GM12874 (cell line): ENCODE data around the gene MFN1.

ENCODE experiments used
- TF ChIP-seq, protein P1 (sequence below): IDR thresholded peaks from 2 replicates; pipeline ENCODE4 v1.5.1; 2011; ENCODE audit warnings: low read depth, mild to moderate bottlenecking, control low read depth, low read length, moderate library complexity; ENCODE audit not compliant: insufficient read depth

MFN1 gene

DNA sequence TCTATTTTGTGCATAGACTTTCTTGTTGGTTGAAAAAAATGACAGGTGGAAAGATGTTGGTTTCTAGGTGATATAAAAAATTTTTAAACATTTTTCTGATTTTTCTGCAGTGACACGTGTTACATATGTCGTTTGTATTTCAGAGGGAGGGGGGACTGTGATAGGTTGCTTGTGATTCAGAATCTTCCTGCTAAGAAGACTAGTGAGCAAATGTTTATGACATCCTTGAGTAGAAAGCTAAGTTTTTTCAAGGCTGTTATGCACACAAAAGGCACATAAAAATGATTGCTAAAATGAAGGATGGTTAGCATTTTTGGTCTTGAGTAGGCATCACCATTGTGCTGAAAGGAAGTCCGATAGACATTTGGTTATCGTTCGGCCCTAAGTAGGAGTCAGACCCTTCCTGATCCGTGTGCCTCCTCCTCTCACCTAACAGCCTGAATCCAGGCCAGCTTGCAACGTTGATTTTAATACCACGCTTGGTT lies 23.2 kb upstream of the MFN1 start:
- TF ChIP-seq, protein P1, sequence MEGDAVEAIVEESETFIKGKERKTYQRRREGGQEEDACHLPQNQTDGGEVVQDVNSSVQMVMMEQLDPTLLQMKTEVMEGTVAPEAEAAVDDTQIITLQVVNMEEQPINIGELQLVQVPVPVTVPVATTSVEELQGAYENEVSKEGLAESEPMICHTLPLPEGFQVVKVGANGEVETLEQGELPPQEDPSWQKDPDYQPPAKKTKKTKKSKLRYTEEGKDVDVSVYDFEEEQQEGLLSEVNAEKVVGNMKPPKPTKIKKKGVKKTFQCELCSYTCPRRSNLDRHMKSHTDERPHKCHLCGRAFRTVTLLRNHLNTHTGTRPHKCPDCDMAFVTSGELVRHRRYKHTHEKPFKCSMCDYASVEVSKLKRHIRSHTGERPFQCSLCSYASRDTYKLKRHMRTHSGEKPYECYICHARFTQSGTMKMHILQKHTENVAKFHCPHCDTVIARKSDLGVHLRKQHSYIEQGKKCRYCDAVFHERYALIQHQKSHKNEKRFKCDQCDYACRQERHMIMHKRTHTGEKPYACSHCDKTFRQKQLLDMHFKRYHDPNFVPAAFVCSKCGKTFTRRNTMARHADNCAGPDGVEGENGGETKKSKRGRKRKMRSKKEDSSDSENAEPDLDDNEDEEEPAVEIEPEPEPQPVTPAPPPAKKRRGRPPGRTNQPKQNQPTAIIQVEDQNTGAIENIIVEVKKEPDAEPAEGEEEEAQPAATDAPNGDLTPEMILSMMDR = no peak

DNA sequence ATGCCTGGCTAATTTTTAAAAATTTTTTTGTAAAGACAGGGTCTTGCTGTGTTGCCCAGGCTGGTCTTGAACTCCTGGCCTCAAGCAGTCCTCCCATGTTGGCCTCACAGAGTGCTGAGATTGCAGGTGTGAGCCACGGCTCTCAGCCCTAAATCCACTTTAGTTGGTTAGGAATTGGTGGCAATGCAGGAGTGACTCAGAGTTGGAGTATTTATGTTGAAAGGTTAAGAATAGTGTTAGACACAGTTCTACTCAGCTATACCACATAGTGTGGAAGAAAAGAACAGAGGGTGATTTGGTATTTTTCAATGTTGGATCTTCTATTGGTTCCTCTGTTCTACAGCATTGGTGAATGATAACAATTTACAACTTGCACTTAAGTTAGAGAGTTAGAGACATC lies 17.1 kb upstream of the MFN1 start:
- TF ChIP-seq, protein P1 = no peak

DNA sequence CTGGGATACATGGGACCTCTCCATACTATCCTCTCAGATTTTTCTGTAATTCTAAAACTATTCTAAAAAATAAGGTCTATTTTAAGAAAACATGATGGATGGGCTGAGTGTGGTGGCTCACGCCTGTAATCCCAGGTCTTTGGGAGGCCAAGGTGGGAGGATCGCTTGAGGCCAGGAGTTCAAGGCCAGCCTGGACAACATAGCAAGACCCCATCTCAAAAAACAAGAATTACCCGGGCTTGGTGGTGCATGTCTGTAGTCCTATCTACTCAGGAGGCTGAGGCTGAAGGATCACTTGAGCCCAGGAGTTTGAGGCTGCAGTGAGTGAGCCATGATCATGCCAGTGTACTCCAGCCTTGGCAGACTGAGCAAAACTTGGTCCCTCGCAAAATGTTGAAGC lies 15.3 kb upstream of the MFN1 start:
- TF ChIP-seq, protein P1 = no peak

DNA sequence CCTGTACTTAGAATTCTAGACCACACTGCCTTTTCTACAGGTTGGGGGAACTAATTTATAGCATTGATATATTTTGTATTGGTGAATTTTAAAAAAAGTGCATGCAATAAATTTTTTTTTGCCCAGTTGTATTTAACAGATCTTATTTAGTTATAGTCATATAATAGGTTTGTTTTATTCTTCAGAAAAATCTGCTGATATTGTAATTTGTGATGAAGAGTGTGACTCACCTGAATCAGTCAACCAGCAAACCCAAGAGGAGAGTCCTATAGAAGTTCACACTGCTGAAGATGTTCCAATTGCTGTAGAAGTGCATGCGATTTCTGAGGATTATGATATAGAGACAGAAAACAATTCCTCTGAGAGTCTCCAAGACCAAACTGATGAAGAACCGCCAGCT lies 14.4 kb upstream of the MFN1 start:
- TF ChIP-seq, protein P1 = no peak

DNA sequence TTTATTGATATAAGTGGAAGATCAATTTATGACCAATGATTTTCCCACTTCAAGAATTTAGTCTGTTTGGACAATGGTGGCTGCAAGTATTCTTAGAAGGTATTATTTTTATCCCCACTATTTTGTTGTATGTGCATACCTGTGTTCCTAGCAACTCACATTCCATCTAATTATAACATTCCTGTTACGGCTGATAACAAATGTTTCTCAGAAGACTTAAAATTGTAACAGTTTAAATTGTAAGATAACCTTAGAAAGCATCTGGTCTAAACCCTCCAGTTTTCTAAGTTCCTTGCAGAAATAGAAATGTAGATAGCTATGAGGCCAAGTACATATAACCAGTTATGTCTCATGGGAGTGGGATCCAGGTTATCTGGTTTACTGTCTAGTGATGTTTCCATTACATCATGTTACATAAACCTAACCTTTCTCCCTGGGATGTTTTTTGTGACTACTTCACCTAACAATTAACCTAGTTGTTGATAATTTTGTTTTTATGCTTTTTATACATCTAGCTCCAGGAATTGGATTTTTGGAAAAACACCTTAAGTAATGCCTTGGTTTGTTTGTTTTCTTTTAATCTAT lies 11.1 kb upstream of the MFN1 start:
- TF ChIP-seq, protein P1 = no peak

DNA sequence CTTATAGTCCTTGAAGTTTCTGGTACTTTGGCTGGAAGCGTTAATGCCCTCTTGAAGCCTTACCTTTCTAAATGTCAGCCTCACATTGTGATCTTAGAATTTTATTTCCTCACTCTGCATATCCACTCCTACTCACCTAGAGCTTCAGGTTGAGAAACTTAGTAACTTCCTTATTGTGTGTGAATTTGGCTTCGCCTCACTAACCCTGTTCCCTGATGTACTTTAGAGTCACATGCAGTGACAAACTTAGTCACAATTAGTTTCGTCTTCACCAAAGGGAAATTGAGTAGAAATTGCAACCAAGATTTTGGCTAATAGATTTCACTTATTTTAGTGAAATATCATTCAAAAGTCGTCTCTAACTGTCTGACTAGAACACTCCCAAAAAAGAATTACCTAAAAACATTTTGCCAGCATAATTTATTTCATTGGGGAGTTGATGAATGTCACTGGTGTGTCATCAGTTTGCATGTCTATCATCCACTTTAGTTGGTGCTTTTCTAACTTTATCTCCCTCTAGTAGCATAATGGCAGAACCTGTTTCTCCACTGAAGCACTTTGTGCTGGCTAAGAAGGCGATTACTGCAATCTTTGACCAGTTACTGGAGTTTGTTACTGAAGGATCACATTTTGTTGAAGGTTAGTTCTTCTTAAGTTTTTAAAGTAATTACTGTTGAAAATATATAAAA lies 960 bp downstream of the MFN1 start:
- TF ChIP-seq, protein P1 = no peak

DNA sequence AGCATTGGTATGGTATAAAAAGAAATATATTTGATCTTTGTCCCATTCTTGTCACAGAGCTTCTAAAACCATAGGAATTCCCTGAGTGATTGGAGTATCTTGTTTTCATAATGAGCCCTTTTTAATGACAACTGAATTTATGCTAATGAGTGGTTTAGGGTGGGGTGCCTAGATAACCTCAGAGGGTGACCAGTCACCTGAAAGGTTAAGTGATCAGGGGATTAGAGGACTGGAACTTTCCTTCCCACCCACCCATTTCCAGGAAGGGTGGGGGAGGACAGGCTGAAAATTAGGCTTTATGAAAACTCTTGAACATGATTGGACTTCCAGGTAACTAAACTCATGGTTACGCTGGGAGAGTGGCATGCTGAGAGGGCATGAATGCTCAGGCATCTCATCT lies 8.5 kb downstream of the MFN1 start:
- TF ChIP-seq, protein P1 = no peak
